A549 (cell line): ENCODE measurements around the gene ADAMTS13. TPM values are rescaled to one million over a fixed set of nuclear protein-coding genes. Genes with fewer than 3 reads are reported as not detected.

Experiments used
- ATAC-seq, 2 experiments: fragments of 200-7000 bp in 1 of 2; fragments of >200 bp in 1 of 2; cut with Nextera tagmentation in 1 of 2; cut with Tn5 transposase in 1 of 2; 3 replicates each; pipeline versions ENCODE4 v1.8.0 to v1.9.1; 2018 to 2020; ENCODE audit warnings: mild to moderate bottlenecking in 1 of 2, moderate library complexity in 1 of 2
- CTCF ChIA-PET: fragments of 300-600 bp; sonication (Branson Sonifier 250); formaldehyde crosslinking; extraction: SDS; loops from one replicate; lab custom pipeline; 2021; ENCODE audit warnings: antibody characterized with exemption, inconsistent platforms; lab: Yijun Ruan, JAX
- POLR2A ChIA-PET: fragments of 350-600 bp; formaldehyde crosslinking; extraction: SDS; loops from one replicate; lab custom pipeline; 2021; ENCODE audit warnings: antibody characterized with exemption, inconsistent platforms; lab: Yijun Ruan, JAX
- DNase-seq, 2 experiments: peaks; one replicate each; pipeline versions ENCODE4 v3.0.0 to v3.0.0-alpha.2; 2011 to 2016; ENCODE audit warnings: low read depth in 1 of 2, low spot score in 1 of 2
- FAIRE-seq: peaks from 2 replicates; lab custom pipeline; 2011; peaks lifted over from hg19 to GRCh38; lab: Jason Lieb, UNC
- H3K27ac ChIP-seq, 2 experiments: fragments of >200 bp; sonication (Bioruptor Twin); formaldehyde crosslinking; 3 replicates each; pipeline ENCODE4 v1.5.1; 2016 to 2017
- H3K4me1 ChIP-seq: fragments of >200 bp; sonication (Bioruptor Twin); formaldehyde crosslinking; 3 replicates; pipeline ENCODE4 v1.6.1; 2016
- H3K4me2 ChIP-seq: fragments of >200 bp; sonication (Bioruptor Twin); formaldehyde crosslinking; 3 replicates; pipeline ENCODE4 v1.6.1; 2016
- H3K4me3 ChIP-seq: fragments of >200 bp; sonication (Bioruptor Twin); formaldehyde crosslinking; 3 replicates; pipeline ENCODE4 v1.5.1; 2016
- H3K9me3 ChIP-seq: fragments of >200 bp; sonication (Bioruptor Twin); formaldehyde crosslinking; 3 replicates; pipeline ENCODE4 v1.6.1; 2016
- BHLHE40 ChIP-seq: IDR thresholded peaks from 2 replicates; pipeline ENCODE4 v1.6.1; 2012; ENCODE audit warnings: low read depth, low read length, inconsistent platforms
- CBX2 ChIP-seq: fragments of 200-600 bp; sonication (generic); IDR thresholded peaks from 2 replicates; pipeline ENCODE4 v1.6.1; 2016; ENCODE audit warnings: low read depth, mild to moderate bottlenecking, borderline replicate concordance
- CHD2 ChIP-seq: fragments of 150-350 bp; IDR thresholded peaks from 2 replicates; pipeline ENCODE4 v1.6.1; 2014; ENCODE audit warnings: low read length; ENCODE audit not compliant: partially characterized antibody
- CHD4 ChIP-seq: fragments of 200-600 bp; sonication (generic); IDR thresholded peaks from 2 replicates; pipeline ENCODE4 v1.6.1; 2016; ENCODE audit warnings: antibody characterized with exemption, mild to moderate bottlenecking, borderline replicate concordance
- ESRRA ChIP-seq: fragments of 150-350 bp; IDR thresholded peaks from 2 replicates; pipeline ENCODE4 v1.6.1; 2014; ENCODE audit warnings: mild to moderate bottlenecking, low read length, borderline replicate concordance
- FOSL2 ChIP-seq, 2 experiments: fragments of 450-650 bp in 1 of 2; fragments of >200 bp in 1 of 2; sonication (Bioruptor Twin) in 1 of 2; formaldehyde crosslinking; IDR thresholded peaks; 2 replicates each; pipeline versions ENCODE4 v1.5.0 to v1.6.1; 2016 to 2020; ENCODE audit warnings: mild to moderate bottlenecking in 1 of 2, moderate library complexity in 1 of 2
- HMGXB4 ChIP-seq: fragments of 250-450 bp; sonication (Bioruptor Pico); IDR thresholded peaks from 2 replicates; pipeline ENCODE4 v1.5.0; 2021; ENCODE audit warnings: mild to moderate bottlenecking, moderate library complexity, borderline replicate concordance
- NPAS2 ChIP-seq: fragments of 250-450 bp; sonication (Bioruptor Pico); IDR thresholded peaks from 2 replicates; pipeline ENCODE4 v1.8.0; 2022; ENCODE audit warnings: mild to moderate bottlenecking, moderate library complexity, borderline replicate concordance
- NR3C1 ChIP-seq: fragments of >200 bp; sonication (Bioruptor Twin); formaldehyde crosslinking; IDR thresholded peaks from 3 replicates; pipeline ENCODE4 v1.6.1; 2017
- PBX3 ChIP-seq: IDR thresholded peaks from 2 replicates; pipeline ENCODE4 v1.6.1; 2012
- POLR2A ChIP-seq: IDR thresholded peaks from 2 replicates; pipeline ENCODE4 v1.6.1; 2012; ENCODE audit warnings: mild to moderate bottlenecking, low read length
- RAD21 ChIP-seq, 2 experiments: fragments of >200 bp in 1 of 2; sonication (Bioruptor Twin) in 1 of 2; formaldehyde crosslinking in 1 of 2; IDR thresholded peaks in 1 of 2; conservative IDR thresholded peaks in 1 of 2; 2 replicates in 1 of 2; 3 replicates in 1 of 2; pipeline ENCODE4 v1.6.1; 2012 to 2018; ENCODE audit warnings: inconsistent platforms in 1 of 2
- RNF2 ChIP-seq: fragments of 200-600 bp; sonication (generic); IDR thresholded peaks from 2 replicates; pipeline ENCODE4 v1.6.1; 2016; ENCODE audit warnings: low read depth, mild to moderate bottlenecking, antibody characterized with exemption, moderate library complexity, borderline replicate concordance
- TFCP2L1 ChIP-seq: fragments of 250-450 bp; sonication (Bioruptor Pico); IDR thresholded peaks from 2 replicates; pipeline ENCODE4 v1.5.0; 2021; ENCODE audit warnings: mild to moderate bottlenecking
- TP53 ChIP-seq: fragments of 250-450 bp; sonication (Bioruptor Pico); IDR thresholded peaks from 2 replicates; pipeline ENCODE4 v1.5.0; 2021; ENCODE audit warnings: mild to moderate bottlenecking, moderate library complexity
- ZC3H11A ChIP-seq: fragments of 450-650 bp; IDR thresholded peaks from 2 replicates; pipeline ENCODE4 v1.6.1; 2014; ENCODE audit warnings: antibody characterized with exemption, mild to moderate bottlenecking
- ZSCAN20 ChIP-seq: fragments of 250-450 bp; sonication (Bioruptor Pico); IDR thresholded peaks from 2 replicates; pipeline ENCODE4 v1.8.0; 2022; ENCODE audit warnings: mild to moderate bottlenecking, moderate library complexity
- WGBS: methylation state at CpG from one replicate; pipeline ENCODE4 v1.1.6; 2017; ENCODE audit errors: missing lambda C conversion rate; 5-methylcytosine and 5-hydroxymethylcytosine counted together
- polyA plus RNA-seq, 4 experiments: library from polyadenylated mRNA; depleted of rRNA in 3 of 4; stranded (reverse); fragments of >200 nt; fragmentation: RNase III in 1 of 4; extraction: RNeasy Plus Mini Kit Qiagen cat#74134 plus additional on column Dnase treatment in 1 of 4; gene quantifications; 2 replicates in 3 of 4; 3 replicates in 1 of 4; pipeline ENCODE4 v1.2.3, GENCODE V29; 2011 to 2017
- TF ChIP-seq, protein P1 (sequence below): fragments of 200-600 bp; sonication (generic); IDR thresholded peaks from 2 replicates; pipeline ENCODE4 v1.6.1; 2016; ENCODE audit warnings: antibody characterized with exemption, mild to moderate bottlenecking, moderate library complexity
- TF ChIP-seq, protein P2 (sequence below): fragments of 450-650 bp; IDR thresholded peaks from 2 replicates; pipeline ENCODE4 v1.6.1; 2014; ENCODE audit warnings: antibody characterized with exemption
- TF ChIP-seq, protein P3 (sequence below): fragments of 250-450 bp; sonication (Bioruptor Pico); IDR thresholded peaks from 2 replicates; pipeline ENCODE4 v1.5.0; 2020; ENCODE audit warnings: low read depth, mild to moderate bottlenecking, moderate library complexity
- TF ChIP-seq, protein P4 (sequence below): fragments of >200 bp; sonication (Bioruptor Twin); formaldehyde crosslinking; IDR thresholded peaks from 3 replicates; pipeline ENCODE4 v1.5.1; 2016

ADAMTS13 gene
- polyA plus RNA-seq, 2 of the 4 experiments (the other 2 are of a cell fraction), result 0.80 to 0.98 TPM

- TF ChIP-seq, protein P1, sequence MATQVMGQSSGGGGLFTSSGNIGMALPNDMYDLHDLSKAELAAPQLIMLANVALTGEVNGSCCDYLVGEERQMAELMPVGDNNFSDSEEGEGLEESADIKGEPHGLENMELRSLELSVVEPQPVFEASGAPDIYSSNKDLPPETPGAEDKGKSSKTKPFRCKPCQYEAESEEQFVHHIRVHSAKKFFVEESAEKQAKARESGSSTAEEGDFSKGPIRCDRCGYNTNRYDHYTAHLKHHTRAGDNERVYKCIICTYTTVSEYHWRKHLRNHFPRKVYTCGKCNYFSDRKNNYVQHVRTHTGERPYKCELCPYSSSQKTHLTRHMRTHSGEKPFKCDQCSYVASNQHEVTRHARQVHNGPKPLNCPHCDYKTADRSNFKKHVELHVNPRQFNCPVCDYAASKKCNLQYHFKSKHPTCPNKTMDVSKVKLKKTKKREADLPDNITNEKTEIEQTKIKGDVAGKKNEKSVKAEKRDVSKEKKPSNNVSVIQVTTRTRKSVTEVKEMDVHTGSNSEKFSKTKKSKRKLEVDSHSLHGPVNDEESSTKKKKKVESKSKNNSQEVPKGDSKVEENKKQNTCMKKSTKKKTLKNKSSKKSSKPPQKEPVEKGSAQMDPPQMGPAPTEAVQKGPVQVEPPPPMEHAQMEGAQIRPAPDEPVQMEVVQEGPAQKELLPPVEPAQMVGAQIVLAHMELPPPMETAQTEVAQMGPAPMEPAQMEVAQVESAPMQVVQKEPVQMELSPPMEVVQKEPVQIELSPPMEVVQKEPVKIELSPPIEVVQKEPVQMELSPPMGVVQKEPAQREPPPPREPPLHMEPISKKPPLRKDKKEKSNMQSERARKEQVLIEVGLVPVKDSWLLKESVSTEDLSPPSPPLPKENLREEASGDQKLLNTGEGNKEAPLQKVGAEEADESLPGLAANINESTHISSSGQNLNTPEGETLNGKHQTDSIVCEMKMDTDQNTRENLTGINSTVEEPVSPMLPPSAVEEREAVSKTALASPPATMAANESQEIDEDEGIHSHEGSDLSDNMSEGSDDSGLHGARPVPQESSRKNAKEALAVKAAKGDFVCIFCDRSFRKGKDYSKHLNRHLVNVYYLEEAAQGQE, result no peak
- TF ChIP-seq NPAS2 (CRISPR knock-in tag), result no peak
- TF ChIP-seq, all 56 proteins: peak for 0
Observed at GRCh38 chr9:133471551-133472276, 49.5 kb downstream of the ADAMTS13 start (continued).

DNA sequence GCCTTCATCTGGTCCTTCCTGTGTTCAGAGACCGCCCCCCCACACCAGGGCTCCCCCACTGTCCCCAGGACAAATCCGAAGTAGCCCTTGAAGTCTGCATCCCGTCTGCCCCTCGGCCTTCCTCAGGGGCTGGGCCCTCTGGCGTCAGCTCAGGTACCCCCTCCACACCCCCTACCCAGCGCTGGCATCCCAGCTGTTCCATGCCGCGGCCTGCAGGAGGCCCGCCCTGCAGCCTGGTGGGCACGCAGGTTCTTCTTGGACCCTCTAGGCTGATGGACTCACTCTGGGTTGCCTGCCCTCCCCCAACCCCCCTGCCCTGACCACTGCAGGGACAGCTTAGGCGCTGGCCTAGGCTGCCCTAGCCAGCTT, 50.1 kb downstream of the ADAMTS13 start:
- H3K9me3 ChIP-seq, result no peaks in the 10 kb centered on the region
- no peak overlapping the region for H3K4me3 ChIP-seq
- H3K4me2 ChIP-seq, result no peak overlapping the region
- 93% methylated on average over 8 of the region's 11 CpGs for WGBS
- FAIRE-seq (no peak), DNase-seq (no peak), ATAC-seq (no peak)
- no peak for TF ChIP-seq CHD2
- TF ChIP-seq, protein P2, sequence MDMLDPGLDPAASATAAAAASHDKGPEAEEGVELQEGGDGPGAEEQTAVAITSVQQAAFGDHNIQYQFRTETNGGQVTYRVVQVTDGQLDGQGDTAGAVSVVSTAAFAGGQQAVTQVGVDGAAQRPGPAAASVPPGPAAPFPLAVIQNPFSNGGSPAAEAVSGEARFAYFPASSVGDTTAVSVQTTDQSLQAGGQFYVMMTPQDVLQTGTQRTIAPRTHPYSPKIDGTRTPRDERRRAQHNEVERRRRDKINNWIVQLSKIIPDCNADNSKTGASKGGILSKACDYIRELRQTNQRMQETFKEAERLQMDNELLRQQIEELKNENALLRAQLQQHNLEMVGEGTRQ, result no peak
- TF ChIP-seq RAD21 (conservative IDR thresholded peaks at IDR 0.05 in 1 of 2, IDR thresholded peaks at IDR 0.05 in 1 of 2), result no peak
- TF ChIP-seq, protein P3, sequence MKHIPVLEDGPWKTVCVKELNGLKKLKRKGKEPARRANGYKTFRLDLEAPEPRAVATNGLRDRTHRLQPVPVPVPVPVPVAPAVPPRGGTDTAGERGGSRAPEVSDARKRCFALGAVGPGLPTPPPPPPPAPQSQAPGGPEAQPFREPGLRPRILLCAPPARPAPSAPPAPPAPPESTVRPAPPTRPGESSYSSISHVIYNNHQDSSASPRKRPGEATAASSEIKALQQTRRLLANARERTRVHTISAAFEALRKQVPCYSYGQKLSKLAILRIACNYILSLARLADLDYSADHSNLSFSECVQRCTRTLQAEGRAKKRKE (CRISPR knock-in tag), result no peak
- no peak for TF ChIP-seq ZSCAN20
- TF ChIP-seq HMGXB4 (CRISPR knock-in tag), result no peak
- TF ChIP-seq CBX2, result no peak
- no peak for TF ChIP-seq TP53
- no peak for TF ChIP-seq RNF2
- TF ChIP-seq ZC3H11A, result no peak
- no peak for TF ChIP-seq POLR2A
- no peak for TF ChIP-seq FOSL2 (IDR thresholded peaks at IDR 0.05)
- TF ChIP-seq FOSL2 (CRISPR knock-in tag; IDR thresholded peaks at IDR 0.05), result no peak
- TF ChIP-seq PBX3, result no peak
- no peak for TF ChIP-seq BHLHE40
- TF ChIP-seq, protein P4, sequence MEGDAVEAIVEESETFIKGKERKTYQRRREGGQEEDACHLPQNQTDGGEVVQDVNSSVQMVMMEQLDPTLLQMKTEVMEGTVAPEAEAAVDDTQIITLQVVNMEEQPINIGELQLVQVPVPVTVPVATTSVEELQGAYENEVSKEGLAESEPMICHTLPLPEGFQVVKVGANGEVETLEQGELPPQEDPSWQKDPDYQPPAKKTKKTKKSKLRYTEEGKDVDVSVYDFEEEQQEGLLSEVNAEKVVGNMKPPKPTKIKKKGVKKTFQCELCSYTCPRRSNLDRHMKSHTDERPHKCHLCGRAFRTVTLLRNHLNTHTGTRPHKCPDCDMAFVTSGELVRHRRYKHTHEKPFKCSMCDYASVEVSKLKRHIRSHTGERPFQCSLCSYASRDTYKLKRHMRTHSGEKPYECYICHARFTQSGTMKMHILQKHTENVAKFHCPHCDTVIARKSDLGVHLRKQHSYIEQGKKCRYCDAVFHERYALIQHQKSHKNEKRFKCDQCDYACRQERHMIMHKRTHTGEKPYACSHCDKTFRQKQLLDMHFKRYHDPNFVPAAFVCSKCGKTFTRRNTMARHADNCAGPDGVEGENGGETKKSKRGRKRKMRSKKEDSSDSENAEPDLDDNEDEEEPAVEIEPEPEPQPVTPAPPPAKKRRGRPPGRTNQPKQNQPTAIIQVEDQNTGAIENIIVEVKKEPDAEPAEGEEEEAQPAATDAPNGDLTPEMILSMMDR, result no peak
- TF ChIP-seq CHD4, result no peak
- TF ChIP-seq TFCP2L1 (CRISPR knock-in tag), result no peak
- no peak for TF ChIP-seq NR3C1
- no peak for TF ChIP-seq ESRRA
- TF ChIP-seq, all 56 proteins: peak for 0
- POLR2A ChIA-PET, result no interaction called here
- no peaks in the 10 kb centered on the region for H3K4me1 ChIP-seq
- CTCF ChIA-PET, result interaction anchor here (0.8 to 1.3 kb wide), 2 partner anchors 14 to 48 kb away, joined by 3 read pairs; no protein-coding TSS in a partner anchor
- no peak overlapping the region for H3K27ac ChIP-seq
